Heart right ventricle (tissue), 16 donors: Measurements from ENCODE around the gene LRSAM1. TPM values are rescaled to one million over a fixed set of nuclear protein-coding genes. Genes with fewer than 3 reads are reported as not detected.

Experiments used
- ATAC-seq, 8 donors: fragments of 200-7000 bp; cut with Tn5 transposase; one replicate each; pipeline ENCODE4 v1.9.1; 2020; ENCODE audit warnings: mild to moderate bottlenecking in 8 of 8, moderate library complexity in 8 of 8, moderate number of reproducible peaks in 1 of 8
- DNase-seq, 2 donors: peaks; one replicate each; pipeline ENCODE4 v3.0.0-alpha.2; 2020
- H3K27ac ChIP-seq, 10 donors: fragments of 200-600 bp; sonication (generic) in 2 of 10; one replicate each; pipeline versions ENCODE4 v1.5.0 to v1.8.0; 2020 to 2022; ENCODE audit warnings: mild to moderate bottlenecking in 3 of 10
- H3K27me3 ChIP-seq, 7 donors: fragments of 200-600 bp; one replicate each; pipeline ENCODE4 v1.8.0; 2021 to 2022; ENCODE audit warnings: mild to moderate bottlenecking in 2 of 7
- H3K36me3 ChIP-seq, 9 donors: fragments of 200-600 bp; sonication (generic) in 1 of 9; one replicate each; pipeline versions ENCODE4 v1.5.0 to v1.8.0; 2020 to 2022; ENCODE audit warnings: mild to moderate bottlenecking in 2 of 9
- H3K4me1 ChIP-seq, 9 donors: fragments of 200-600 bp; sonication (generic) in 1 of 9; one replicate each; pipeline versions ENCODE4 v1.5.0 to v1.8.0; 2020 to 2022; ENCODE audit warnings: mild to moderate bottlenecking in 4 of 9
- H3K4me3 ChIP-seq, 10 donors: fragments of 200-600 bp; sonication (generic) in 2 of 10; one replicate each; pipeline versions ENCODE4 v1.5.0 to v1.8.0; 2020 to 2022; ENCODE audit warnings: mild to moderate bottlenecking in 7 of 10, moderate library complexity in 2 of 10
- H3K9me3 ChIP-seq, 11 donors: fragments of 200-600 bp in 10 of 11; sonication (generic) in 2 of 11; one replicate each; pipeline versions ENCODE4 v1.5.0 to v1.8.0; 2013 to 2022; ENCODE audit warnings: mild to moderate bottlenecking in 2 of 11, control low read depth in 1 of 11, moderate library complexity in 1 of 11
- WGBS, 2 donors: extraction: QIAGEN DNeasy Blood & Tissue Kit; methylation state at CpG; one replicate each; pipeline ENCODE4 v1.1.7; 2013; ENCODE audit warnings: inconsistent platforms in 1 of 2; 5-methylcytosine and 5-hydroxymethylcytosine counted together
- intact Hi-C, 10 donors: fragments of 100-400 bp; cut with DNase I; formaldehyde crosslinking; loops; one replicate each; pipeline versions ENCODE4 v1.11.1 to v1.14.2; 2022
- polyA plus RNA-seq, 2 donors: library from polyadenylated mRNA; stranded (reverse); fragments of 200-250 nt; gene quantifications; one replicate each; pipeline ENCODE4 v1.2.3, GENCODE V29; 2013
- total RNA-seq, 10 donors: library from RNA; stranded (reverse); fragmentation: NEBNext Ultra II Directional in 3 of 10; extraction: Animal tissue kit (Norgen Biotek cat#: 25700) in 3 of 10; gene quantifications; one replicate each; pipeline versions ENCODE4 v1.2.1 to v1.2.4, GENCODE V29; 2021 to 2023
- TF ChIP-seq, protein P1 (sequence below), 9 donors: fragments of 200-600 bp; sonication (generic) in 2 of 9; IDR thresholded peaks; one replicate each; pipeline versions ENCODE4 v1.5.0 to v1.8.0; 2021 to 2022; ENCODE audit warnings: antibody characterized with exemption in 9 of 9, mild to moderate bottlenecking in 5 of 9, moderate library complexity in 1 of 9
- donor health status: Arrhythmogenic right ventricular cardiomyopathy.
- donor health status: ischemic (EF 13 %, LVEDD 7.1; RV severe dilation, severe dysfunction).
- donor health status: healthy with polysubstance abuse.
- donor health status: DM: no; HTN: yes; CAD: no.
- donor health status: DM: no; HTN: no; CAD: no.
- donor health status: ischemic (EF 25% LVEDD 6.9; RV normal size, moderate dysfunction).
- donor health status: ischemic (EF 25% LVEDD 5.7; RV mildly dilated, moderate dysfunction).
- donor health status: healthy.
- donor health status: DM: yes; HTN: yes; CAD: no.
- donor health status: Ischemic cardiomyopathy.
- donor health status: ischemic (EF 35%, LVEDD 5.7; RV mildly dilated, moderate dysfunction).
- donor health status: nonischemic (EF 11% LVEDD 7.7; RV severe dilation, severe dysfunction).
- donor health status: DM: yes; HTN: yes; CAD: no.
- donor health status: PGD.
- donor health status: ischemic (EF 29% LVEDD 5.4; RV normal size, mild dysfunction).
- donor health status: nonischemic (EF 23%, LVEDD 6.1; RV moderate dilation, normal function).

Gene LRSAM1
- total and polyA plus RNA-seq, 12 donors = 21.2 to 59.9 (median 29.5) TPM

DNA sequence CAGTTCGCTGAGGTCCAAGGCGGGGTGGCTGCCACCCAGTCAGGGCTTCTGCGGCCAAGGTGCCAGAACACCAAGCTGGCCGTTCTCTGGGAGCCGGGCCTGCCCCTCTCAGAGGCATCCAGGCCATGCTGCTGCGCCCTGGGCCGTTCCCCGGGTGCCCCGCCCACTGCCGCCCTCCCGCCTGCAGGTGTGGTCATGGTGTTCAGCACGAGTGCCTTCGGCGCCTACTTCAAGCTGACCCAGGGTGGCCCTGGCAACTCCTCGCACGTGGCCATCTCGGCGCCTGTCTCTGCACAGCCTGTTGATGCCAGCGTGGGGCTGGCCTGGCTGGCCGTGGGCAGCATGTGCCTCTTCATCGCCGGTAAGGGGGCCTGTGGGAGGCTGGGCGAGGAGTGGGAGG is 46.7 kb upstream of the LRSAM1 start:
- H3K4me3 ChIP-seq = no peak overlapping the region
- intact Hi-C loops = no loop called here
- 93 to 94% methylated on average over 23 of the region's 23 CpGs for WGBS, 2 donors
- TF ChIP-seq, protein P1, sequence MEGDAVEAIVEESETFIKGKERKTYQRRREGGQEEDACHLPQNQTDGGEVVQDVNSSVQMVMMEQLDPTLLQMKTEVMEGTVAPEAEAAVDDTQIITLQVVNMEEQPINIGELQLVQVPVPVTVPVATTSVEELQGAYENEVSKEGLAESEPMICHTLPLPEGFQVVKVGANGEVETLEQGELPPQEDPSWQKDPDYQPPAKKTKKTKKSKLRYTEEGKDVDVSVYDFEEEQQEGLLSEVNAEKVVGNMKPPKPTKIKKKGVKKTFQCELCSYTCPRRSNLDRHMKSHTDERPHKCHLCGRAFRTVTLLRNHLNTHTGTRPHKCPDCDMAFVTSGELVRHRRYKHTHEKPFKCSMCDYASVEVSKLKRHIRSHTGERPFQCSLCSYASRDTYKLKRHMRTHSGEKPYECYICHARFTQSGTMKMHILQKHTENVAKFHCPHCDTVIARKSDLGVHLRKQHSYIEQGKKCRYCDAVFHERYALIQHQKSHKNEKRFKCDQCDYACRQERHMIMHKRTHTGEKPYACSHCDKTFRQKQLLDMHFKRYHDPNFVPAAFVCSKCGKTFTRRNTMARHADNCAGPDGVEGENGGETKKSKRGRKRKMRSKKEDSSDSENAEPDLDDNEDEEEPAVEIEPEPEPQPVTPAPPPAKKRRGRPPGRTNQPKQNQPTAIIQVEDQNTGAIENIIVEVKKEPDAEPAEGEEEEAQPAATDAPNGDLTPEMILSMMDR (IDR thresholded peaks at IDR 0.05) = no peak
- H3K9me3 ChIP-seq = no peaks in the 10 kb centered on the region
- peaks cover 0 to 63% (median 27%) of the 10 kb centered on the region in 9 donors for H3K36me3 ChIP-seq
- no peaks in the 10 kb centered on the region for H3K27me3 ChIP-seq
- peaks cover 0 to 17% (median 14%) of the 10 kb centered on the region in 9 donors for H3K4me1 ChIP-seq
- H3K27ac ChIP-seq = no peak overlapping the region
- DNase-seq = no peak
- ATAC-seq = peak in 1 of 8 donors; percentile 17

DNA sequence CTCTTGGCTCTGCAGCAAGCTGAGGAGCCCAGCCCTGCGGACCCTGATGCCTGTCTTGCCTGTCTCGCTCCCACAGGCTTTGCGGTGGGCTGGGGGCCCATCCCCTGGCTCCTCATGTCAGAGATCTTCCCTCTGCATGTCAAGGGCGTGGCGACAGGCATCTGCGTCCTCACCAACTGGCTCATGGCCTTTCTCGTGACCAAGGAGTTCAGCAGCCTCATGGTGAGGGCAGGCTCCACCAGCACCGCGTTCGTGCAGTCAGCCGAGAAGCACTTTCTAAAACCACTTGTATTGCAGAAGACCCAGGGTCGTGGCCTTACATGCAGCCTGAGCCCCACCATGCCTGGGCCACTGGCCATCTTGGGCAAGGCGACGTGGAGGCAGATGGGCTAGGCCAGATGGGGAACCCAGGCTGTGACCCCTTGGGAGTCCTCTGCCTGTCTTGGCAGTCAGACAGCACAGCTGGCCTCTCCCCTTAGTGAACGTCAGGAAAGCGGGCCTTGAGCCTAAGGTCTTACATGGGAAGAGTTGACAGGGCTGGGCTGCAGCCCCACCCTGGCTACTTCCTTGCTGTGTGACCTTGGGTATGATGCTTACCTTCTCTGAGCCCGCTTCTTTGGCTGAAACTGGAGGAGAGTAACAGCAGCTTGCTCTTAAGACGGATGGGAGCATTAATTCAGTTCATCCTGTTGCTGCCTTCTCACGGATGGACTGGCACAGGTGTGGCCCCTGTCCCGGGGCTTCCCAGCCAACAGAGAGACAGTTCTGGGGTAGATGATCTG is 45.8 kb upstream of the LRSAM1 start:
- no peak overlapping the region for H3K27ac ChIP-seq
- DNase-seq (no peak), ATAC-seq (peak in 1 of 8 donors; percentile 13)
- WGBS, 2 donors = 88 to 90% methylated on average over 20 of the region's 20 CpGs
- H3K4me1 ChIP-seq = peaks cover 0 to 17% (median 14%) of the 10 kb centered on the region in 9 donors
- intact Hi-C loops = no loop called here
- H3K27me3 ChIP-seq = no peaks in the 10 kb centered on the region
- H3K36me3 ChIP-seq = peaks cover 0 to 55% (median 27%) of the 10 kb centered on the region in 9 donors
- no peak overlapping the region for H3K4me3 ChIP-seq
- H3K9me3 ChIP-seq = no peaks in the 10 kb centered on the region
- TF ChIP-seq, protein P1 (IDR thresholded peaks at IDR 0.05) = no peak

DNA sequence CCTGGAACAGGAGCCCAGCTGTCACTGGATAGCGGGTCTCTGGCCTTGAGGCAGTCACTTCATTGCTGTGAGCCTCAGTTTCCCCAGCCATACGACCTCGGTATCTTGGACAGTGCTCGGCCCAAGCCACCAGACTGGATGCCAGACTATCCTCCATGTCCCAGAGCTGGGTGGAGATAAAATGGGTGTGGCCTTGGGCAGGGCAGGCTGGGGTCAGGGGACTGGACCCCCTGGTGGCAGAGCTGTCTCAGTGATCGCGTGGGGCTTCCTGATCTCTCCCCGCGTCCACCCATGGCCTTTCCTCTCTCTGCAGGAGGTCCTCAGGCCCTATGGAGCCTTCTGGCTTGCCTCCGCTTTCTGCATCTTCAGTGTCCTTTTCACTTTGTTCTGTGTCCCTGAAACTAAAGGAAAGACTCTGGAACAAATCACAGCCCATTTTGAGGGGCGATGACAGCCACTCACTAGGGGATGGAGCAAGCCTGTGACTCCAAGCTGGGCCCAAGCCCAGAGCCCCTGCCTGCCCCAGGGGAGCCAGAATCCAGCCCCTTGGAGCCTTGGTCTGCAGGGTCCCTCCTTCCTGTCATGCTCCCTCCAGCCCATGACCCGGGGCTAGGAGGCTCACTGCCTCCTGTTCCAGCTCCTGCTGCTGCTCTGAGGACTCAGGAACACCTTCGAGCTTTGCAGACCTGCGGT is 44.4 kb upstream of the LRSAM1 start:
- 39 to 50% methylated on average over 13 of the region's 13 CpGs for WGBS, 2 donors
- TF ChIP-seq, protein P1 (IDR thresholded peaks at IDR 0.05) = no peak
- peaks cover 0 to 51% (median 27%) of the 10 kb centered on the region in 9 donors for H3K36me3 ChIP-seq
- DNase-seq (no peak), ATAC-seq (peak in 6 of 8 donors; percentile 23 to 50 (median 32))
- H3K4me3 ChIP-seq = no peak overlapping the region
- no peaks in the 10 kb centered on the region for H3K9me3 ChIP-seq
- peak overlapping the region in 6 of 10 donors; percentile 13 to 61 (median 24) for H3K27ac ChIP-seq
- peaks cover 0 to 18% (median 15%) of the 10 kb centered on the region in 9 donors for H3K4me1 ChIP-seq
- intact Hi-C loops = no loop called here
- no peaks in the 10 kb centered on the region for H3K27me3 ChIP-seq

DNA sequence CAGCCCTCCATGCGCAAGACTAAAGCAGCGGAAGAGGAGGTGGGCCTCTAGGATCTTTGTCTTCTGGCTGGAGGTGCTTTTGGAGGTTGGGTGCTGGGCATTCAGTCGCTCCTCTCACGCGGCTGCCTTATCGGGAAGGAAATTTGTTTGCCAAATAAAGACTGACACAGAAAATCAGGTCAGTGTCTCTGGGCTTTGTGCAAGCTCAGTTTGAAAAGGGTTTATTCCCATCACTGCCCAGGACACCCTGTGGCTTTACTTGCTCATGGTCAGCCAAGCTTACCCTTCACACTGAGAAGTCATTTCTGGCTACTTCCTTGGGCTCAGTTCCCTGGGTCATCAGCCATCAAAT is 43.8 kb upstream of the LRSAM1 start:
- intact Hi-C loops = no loop called here
- Histone ChIP-seq H3K4me1 (peaks cover 0 to 22% (median 15%) of the 10 kb centered on the region in 9 donors), H3K4me3 (no peak overlapping the region), H3K27me3 (no peaks in the 10 kb centered on the region), H3K36me3 (peaks cover 0 to 46% (median 27%) of the 10 kb centered on the region in 9 donors), H3K27ac (peak overlapping the region in 6 of 10 donors; percentile 13 to 61 (median 24)), H3K9me3 (no peaks in the 10 kb centered on the region)
- 31 to 51% methylated on average over 6 of the region's 6 CpGs for WGBS, 2 donors
- TF ChIP-seq, protein P1 (IDR thresholded peaks at IDR 0.05) = no peak
- DNase-seq (no peak), ATAC-seq (peak in 1 of 8 donors; percentile 19)
